SK-N-SH treated with all-trans-retinoic acid at 6 μM for 48 hours (cell line): ENCODE measurements around the gene NBAS.

Experiments used
- ATAC-seq: fragments of 200-7000 bp; cut with Tn5 transposase; 3 replicates; pipeline ENCODE4 v1.9.1; 2020; ENCODE audit warnings: mild to moderate bottlenecking, moderate library complexity
- ARNTL ChIP-seq: fragments of 450-650 bp; formaldehyde crosslinking; IDR thresholded peaks from 2 replicates; pipeline ENCODE4 v1.5.0; 2020; ENCODE audit warnings: low read depth, mild to moderate bottlenecking, moderate library complexity, borderline replicate concordance
- BACH2 ChIP-seq: fragments of 250-450 bp; sonication (Bioruptor Pico); IDR thresholded peaks from 2 replicates; pipeline ENCODE4 v1.9.0; 2021; ENCODE audit warnings: mild to moderate bottlenecking, borderline replicate concordance
- ESRRG ChIP-seq: fragments of 250-450 bp; sonication (Bioruptor Pico); IDR thresholded peaks from 2 replicates; pipeline ENCODE4 v1.6.1; 2021; ENCODE audit warnings: mild to moderate bottlenecking
- GLIS3 ChIP-seq: fragments of 250-450 bp; sonication (Bioruptor Pico); IDR thresholded peaks from 2 replicates; pipeline ENCODE4 v1.5.0; 2020; ENCODE audit warnings: mild to moderate bottlenecking, moderate library complexity
- OSR1 ChIP-seq: fragments of 250-450 bp; sonication (Bioruptor Pico); IDR thresholded peaks from 2 replicates; pipeline ENCODE4 v1.8.0; 2022; ENCODE audit warnings: moderate library complexity, mild to moderate bottlenecking, inconsistent platforms
- PPARA ChIP-seq: fragments of 250-450 bp; sonication (Bioruptor Pico); IDR thresholded peaks from 2 replicates; pipeline ENCODE4 v1.5.0; 2020; ENCODE audit warnings: mild to moderate bottlenecking, borderline replicate concordance
- RARB ChIP-seq: fragments of 250-450 bp; sonication (Bioruptor Pico); IDR thresholded peaks from 2 replicates; pipeline ENCODE4 v1.8.0; 2021; ENCODE audit warnings: mild to moderate bottlenecking, moderate library complexity
- SNAI2 ChIP-seq: fragments of 250-450 bp; sonication (Bioruptor Pico); IDR thresholded peaks from 2 replicates; pipeline ENCODE4 v1.5.0; 2020; ENCODE audit warnings: mild to moderate bottlenecking, moderate library complexity
- TCF4 ChIP-seq: fragments of 250-450 bp; sonication (Bioruptor Pico); IDR thresholded peaks from 2 replicates; pipeline ENCODE4 v1.8.0; 2021; ENCODE audit warnings: mild to moderate bottlenecking, moderate library complexity, borderline replicate concordance
- TOX ChIP-seq: fragments of 250-450 bp; sonication (Bioruptor Pico); IDR thresholded peaks from 2 replicates; pipeline ENCODE4 v1.8.0; 2021; ENCODE audit warnings: mild to moderate bottlenecking, moderate library complexity, borderline replicate concordance
- ZC3H10 ChIP-seq: fragments of 250-450 bp; sonication (Bioruptor Pico); IDR thresholded peaks from 2 replicates; pipeline ENCODE4 v1.5.1; 2021; ENCODE audit warnings: mild to moderate bottlenecking, moderate library complexity
- ZFP3 ChIP-seq: fragments of 250-450 bp; sonication (Bioruptor Pico); IDR thresholded peaks from 2 replicates; pipeline ENCODE4 v1.5.0; 2020; ENCODE audit warnings: mild to moderate bottlenecking, moderate library complexity
- ZFP30 ChIP-seq: fragments of 450-650 bp; formaldehyde crosslinking; IDR thresholded peaks from 2 replicates; pipeline ENCODE4 v1.5.0; 2022; ENCODE audit warnings: mild to moderate bottlenecking, moderate library complexity
- ZNF70 ChIP-seq: fragments of 450-650 bp; formaldehyde crosslinking; IDR thresholded peaks from 2 replicates; pipeline ENCODE4 v1.5.0; 2020; ENCODE audit warnings: mild to moderate bottlenecking, moderate library complexity
- ZNF8 ChIP-seq: fragments of 450-650 bp; formaldehyde crosslinking; IDR thresholded peaks from 2 replicates; pipeline ENCODE4 v1.5.0; 2020; ENCODE audit warnings: mild to moderate bottlenecking, moderate library complexity
- TF ChIP-seq, protein P1 (sequence below): fragments of 250-450 bp; sonication (Bioruptor Pico); IDR thresholded peaks from 2 replicates; pipeline ENCODE4 v1.5.1; 2021; ENCODE audit warnings: mild to moderate bottlenecking, moderate library complexity
- TF ChIP-seq, protein P2 (sequence below): fragments of 250-450 bp; sonication (Bioruptor Pico); IDR thresholded peaks from 2 replicates; pipeline ENCODE4 v1.8.0; 2020; ENCODE audit warnings: mild to moderate bottlenecking, moderate library complexity, borderline replicate concordance
- TF ChIP-seq, protein P3 (sequence below): fragments of 250-450 bp; sonication (Bioruptor Pico); IDR thresholded peaks from 2 replicates; pipeline ENCODE4 v1.8.0; 2021; ENCODE audit warnings: low read depth, mild to moderate bottlenecking, moderate library complexity, borderline replicate concordance
- TF ChIP-seq, protein P4 (sequence below): fragments of 250-450 bp; sonication (Bioruptor Pico); IDR thresholded peaks from 2 replicates; pipeline ENCODE4 v1.5.0; 2020; ENCODE audit warnings: mild to moderate bottlenecking, moderate library complexity

The NBAS gene

DNA sequence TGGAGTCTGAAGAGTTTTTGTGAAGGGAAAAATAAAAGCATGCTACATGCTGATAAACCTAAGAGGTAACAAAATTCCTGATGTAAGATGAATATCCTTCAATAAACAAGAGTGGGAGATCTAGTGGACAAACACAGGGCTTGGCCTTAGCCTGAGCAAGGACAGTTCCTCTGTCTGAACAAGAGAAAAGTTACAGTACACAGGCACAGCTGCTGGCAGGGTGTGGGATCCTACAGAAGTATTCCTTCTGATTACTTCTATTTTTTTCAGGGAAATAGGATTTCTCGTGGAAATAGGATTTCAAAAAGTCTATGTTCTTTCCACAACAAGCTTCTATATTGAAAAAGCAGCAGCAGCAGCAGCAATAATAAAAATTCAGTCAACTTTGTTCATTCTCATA is 54.1 kb downstream of the NBAS start:
- peak; percentile 49; the same call in 1 of the 3 replicates for ATAC-seq
- TF ChIP-seq, protein P1, sequence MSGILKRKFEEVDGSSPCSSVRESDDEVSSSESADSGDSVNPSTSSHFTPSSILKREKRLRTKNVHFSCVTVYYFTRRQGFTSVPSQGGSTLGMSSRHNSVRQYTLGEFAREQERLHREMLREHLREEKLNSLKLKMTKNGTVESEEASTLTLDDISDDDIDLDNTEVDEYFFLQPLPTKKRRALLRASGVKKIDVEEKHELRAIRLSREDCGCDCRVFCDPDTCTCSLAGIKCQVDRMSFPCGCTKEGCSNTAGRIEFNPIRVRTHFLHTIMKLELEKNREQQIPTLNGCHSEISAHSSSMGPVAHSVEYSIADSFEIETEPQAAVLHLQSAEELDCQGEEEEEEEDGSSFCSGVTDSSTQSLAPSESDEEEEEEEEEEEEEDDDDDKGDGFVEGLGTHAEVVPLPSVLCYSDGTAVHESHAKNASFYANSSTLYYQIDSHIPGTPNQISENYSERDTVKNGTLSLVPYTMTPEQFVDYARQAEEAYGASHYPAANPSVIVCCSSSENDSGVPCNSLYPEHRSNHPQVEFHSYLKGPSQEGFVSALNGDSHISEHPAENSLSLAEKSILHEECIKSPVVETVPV, result no peak
- TF ChIP-seq BACH2, result no peak

DNA sequence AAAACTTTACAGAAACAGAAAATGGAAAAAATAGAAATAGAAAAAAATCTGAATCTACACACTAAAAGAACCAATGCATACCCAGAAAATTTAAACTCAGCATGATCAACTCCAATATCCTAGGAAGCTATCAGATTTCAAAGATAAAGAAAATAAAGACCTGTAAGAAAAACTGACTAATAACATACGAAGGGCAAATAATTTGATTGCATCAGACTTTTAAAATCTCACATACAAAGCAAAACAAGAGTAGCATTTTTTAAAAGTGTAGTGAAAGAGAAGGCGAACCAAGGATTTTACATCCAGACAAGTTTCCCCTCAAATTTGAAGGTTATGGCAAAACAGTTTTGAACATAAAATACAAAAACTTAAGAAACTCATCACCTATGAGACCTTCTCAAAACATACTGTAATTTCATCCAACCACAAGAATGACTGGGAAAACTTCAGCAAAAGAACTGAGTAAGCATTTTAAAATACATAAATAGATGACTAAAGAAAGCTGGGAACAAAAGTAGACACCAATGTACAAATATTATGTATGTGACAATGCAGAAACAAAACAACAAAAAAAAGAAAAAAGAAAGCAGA is 54.8 kb downstream of the NBAS start:
- TF ChIP-seq, protein P2, sequence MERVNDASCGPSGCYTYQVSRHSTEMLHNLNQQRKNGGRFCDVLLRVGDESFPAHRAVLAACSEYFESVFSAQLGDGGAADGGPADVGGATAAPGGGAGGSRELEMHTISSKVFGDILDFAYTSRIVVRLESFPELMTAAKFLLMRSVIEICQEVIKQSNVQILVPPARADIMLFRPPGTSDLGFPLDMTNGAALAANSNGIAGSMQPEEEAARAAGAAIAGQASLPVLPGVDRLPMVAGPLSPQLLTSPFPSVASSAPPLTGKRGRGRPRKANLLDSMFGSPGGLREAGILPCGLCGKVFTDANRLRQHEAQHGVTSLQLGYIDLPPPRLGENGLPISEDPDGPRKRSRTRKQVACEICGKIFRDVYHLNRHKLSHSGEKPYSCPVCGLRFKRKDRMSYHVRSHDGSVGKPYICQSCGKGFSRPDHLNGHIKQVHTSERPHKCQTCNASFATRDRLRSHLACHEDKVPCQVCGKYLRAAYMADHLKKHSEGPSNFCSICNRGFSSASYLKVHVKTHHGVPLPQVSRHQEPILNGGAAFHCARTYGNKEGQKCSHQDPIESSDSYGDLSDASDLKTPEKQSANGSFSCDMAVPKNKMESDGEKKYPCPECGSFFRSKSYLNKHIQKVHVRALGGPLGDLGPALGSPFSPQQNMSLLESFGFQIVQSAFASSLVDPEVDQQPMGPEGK (CRISPR knock-in tag), result no peak
- TF ChIP-seq ZC3H10 (CRISPR knock-in tag), result no peak
- TF ChIP-seq TCF4, result no peak
- TF ChIP-seq TOX (CRISPR knock-in tag), result no peak
- no peak for TF ChIP-seq PPARA
- no peak for TF ChIP-seq ARNTL (CRISPR knock-in tag)
- TF ChIP-seq, protein P3, sequence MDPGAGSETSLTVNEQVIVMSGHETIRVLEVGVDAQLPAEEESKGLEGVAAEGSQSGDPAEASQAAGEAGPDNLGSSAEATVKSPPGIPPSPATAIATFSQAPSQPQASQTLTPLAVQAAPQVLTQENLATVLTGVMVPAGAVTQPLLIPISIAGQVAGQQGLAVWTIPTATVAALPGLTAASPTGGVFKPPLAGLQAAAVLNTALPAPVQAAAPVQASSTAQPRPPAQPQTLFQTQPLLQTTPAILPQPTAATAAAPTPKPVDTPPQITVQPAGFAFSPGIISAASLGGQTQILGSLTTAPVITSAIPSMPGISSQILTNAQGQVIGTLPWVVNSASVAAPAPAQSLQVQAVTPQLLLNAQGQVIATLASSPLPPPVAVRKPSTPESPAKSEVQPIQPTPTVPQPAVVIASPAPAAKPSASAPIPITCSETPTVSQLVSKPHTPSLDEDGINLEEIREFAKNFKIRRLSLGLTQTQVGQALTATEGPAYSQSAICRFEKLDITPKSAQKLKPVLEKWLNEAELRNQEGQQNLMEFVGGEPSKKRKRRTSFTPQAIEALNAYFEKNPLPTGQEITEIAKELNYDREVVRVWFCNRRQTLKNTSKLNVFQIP (CRISPR knock-in tag), result no peak
- no peak for TF ChIP-seq BACH2
- TF ChIP-seq, protein P1, result no peak
- no peak for TF ChIP-seq ZNF70 (CRISPR knock-in tag)
- TF ChIP-seq SNAI2 (CRISPR knock-in tag), result no peak
- ATAC-seq, result no peak

DNA sequence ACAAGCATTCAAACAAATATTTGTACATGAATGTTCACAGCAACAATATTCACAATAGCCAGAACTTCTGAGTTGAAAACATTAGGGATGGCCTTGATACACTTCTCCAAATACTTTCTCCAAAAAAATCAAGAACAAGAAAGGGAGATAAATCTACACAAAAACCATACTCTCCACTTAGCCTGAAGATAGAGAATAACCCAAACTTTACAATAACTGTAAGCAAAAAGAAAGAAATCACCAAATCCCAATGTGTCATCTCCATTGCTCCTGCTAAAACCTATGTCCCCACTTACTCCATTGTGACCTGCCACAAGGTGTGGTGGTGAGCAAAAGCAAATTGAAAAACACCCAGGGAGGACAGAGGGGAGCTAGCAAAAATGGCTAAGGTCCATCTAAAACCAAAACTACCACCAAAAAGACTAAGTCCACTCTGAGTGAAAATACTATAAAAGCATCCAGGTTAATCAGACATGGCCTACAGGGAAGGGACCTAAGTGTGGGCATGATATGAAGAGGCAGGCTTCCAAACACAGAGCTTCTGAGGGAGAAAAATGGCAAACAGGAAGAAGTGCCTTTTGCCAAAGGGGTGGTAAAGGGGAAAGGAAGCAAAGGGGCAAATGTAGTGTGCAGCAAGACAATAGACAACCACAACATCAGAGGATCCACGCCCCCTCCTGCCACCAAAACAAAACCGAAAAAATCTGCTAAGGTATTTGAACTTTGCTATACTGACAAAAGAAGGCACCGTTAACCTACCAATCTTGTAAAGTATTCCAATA is 56.1 kb downstream of the NBAS start:
- ATAC-seq, result no peak
- TF ChIP-seq PPARA (no peak), TOX (CRISPR knock-in tag) (no peak), GLIS3 (CRISPR knock-in tag) (no peak), RARB (CRISPR knock-in tag) (no peak), OSR1 (no peak), ZFP3 (CRISPR knock-in tag) (no peak), ZNF8 (no peak), ESRRG (no peak), ZFP30 (CRISPR knock-in tag) (no peak), SNAI2 (CRISPR knock-in tag) (no peak), TCF4 (no peak)
- TF ChIP-seq, protein P3 (CRISPR knock-in tag), result no peak
- TF ChIP-seq, protein P1, result no peak
- TF ChIP-seq, protein P2 (CRISPR knock-in tag), result no peak
- TF ChIP-seq, protein P4, sequence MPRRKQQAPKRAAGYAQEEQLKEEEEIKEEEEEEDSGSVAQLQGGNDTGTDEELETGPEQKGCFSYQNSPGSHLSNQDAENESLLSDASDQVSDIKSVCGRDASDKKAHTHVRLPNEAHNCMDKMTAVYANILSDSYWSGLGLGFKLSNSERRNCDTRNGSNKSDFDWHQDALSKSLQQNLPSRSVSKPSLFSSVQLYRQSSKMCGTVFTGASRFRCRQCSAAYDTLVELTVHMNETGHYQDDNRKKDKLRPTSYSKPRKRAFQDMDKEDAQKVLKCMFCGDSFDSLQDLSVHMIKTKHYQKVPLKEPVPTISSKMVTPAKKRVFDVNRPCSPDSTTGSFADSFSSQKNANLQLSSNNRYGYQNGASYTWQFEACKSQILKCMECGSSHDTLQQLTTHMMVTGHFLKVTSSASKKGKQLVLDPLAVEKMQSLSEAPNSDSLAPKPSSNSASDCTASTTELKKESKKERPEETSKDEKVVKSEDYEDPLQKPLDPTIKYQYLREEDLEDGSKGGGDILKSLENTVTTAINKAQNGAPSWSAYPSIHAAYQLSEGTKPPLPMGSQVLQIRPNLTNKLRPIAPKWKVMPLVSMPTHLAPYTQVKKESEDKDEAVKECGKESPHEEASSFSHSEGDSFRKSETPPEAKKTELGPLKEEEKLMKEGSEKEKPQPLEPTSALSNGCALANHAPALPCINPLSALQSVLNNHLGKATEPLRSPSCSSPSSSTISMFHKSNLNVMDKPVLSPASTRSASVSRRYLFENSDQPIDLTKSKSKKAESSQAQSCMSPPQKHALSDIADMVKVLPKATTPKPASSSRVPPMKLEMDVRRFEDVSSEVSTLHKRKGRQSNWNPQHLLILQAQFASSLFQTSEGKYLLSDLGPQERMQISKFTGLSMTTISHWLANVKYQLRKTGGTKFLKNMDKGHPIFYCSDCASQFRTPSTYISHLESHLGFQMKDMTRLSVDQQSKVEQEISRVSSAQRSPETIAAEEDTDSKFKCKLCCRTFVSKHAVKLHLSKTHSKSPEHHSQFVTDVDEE, result no peak
